ENCODE data around the gene C7orf33. TPM values are rescaled to one million over a fixed set of nuclear protein-coding genes. Genes with fewer than 3 reads are reported as not detected.
"Not testable (repeated sequence)": the region's sequence is repeated elsewhere in the genome, so short reads cannot be mapped to it uniquely, and the experiment has no call there.

C7orf33 gene
- total RNA-seq, 4 donors from 2014 or later, result not detected

DNA sequence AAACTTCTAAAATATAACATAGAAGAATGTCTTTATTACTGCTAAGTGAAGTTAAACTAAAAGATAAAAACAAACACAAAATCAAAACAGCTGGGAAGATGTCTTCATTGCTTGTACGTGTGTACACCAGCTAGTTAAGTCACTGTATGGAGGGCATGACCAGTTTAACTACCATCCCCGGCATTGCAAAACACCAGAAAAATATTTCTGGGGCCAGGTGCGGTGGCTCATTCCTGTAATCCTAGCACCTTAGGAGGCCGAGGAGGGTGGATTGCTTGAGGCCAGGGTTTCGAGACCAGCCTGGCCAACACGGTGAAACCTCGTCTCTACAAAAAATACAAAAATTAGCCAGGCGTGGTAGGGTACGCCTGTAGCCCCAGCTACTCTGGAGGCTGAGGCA is 19.2 kb upstream of the C7orf33 start:
- WGBS, 2 donors, result 79 to 83% methylated on average over 9 of the region's 9 CpGs
- Histone ChIP-seq H3K4me3 (replicated peaks in 1 of 3) (no peak overlapping the region), H3K4me1 (no peaks in the 10 kb centered on the region), H3K9me3 (no peaks in the 10 kb centered on the region), H3K36me3 (no peaks in the 10 kb centered on the region), H3K27ac (no peak overlapping the region), H3K27me3 (no peaks in the 10 kb centered on the region)
- TF ChIP-seq POLR2A (IDR thresholded peaks at IDR 0.05), result no peak
- TF ChIP-seq, protein P1, sequence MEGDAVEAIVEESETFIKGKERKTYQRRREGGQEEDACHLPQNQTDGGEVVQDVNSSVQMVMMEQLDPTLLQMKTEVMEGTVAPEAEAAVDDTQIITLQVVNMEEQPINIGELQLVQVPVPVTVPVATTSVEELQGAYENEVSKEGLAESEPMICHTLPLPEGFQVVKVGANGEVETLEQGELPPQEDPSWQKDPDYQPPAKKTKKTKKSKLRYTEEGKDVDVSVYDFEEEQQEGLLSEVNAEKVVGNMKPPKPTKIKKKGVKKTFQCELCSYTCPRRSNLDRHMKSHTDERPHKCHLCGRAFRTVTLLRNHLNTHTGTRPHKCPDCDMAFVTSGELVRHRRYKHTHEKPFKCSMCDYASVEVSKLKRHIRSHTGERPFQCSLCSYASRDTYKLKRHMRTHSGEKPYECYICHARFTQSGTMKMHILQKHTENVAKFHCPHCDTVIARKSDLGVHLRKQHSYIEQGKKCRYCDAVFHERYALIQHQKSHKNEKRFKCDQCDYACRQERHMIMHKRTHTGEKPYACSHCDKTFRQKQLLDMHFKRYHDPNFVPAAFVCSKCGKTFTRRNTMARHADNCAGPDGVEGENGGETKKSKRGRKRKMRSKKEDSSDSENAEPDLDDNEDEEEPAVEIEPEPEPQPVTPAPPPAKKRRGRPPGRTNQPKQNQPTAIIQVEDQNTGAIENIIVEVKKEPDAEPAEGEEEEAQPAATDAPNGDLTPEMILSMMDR (IDR thresholded peaks at IDR 0.05), result no peak
- no peak for DNase-seq
- intact Hi-C loops (cut with DNase I), result no loop called here

DNA sequence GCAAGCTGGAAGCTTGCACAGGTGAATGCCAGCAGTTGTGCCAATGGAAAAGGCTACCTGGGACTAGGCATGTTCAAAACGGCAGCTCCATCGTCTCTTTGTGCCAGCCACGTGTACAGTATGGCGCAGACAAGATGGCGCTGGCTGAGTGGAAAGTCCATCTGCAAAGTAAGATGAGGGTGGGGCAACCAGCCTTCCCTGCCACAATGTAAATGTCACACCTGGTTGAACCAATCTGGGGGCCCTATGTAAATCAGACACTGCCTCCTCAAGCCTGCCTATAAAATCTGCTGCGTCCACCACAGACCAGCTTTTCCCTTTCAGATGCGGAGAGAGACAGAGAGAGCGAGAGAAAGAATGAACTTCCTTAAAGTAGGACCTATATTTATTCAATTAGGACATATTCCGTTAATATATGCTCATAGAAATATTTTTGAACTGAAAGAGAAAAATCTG is 18.5 kb upstream of the C7orf33 start:
- WGBS, 2 donors, result 87 to 95% methylated on average over 9 of the region's 9 CpGs
- Histone ChIP-seq H3K27ac (no peak overlapping the region), H3K4me1 (no peaks in the 10 kb centered on the region), H3K36me3 (no peaks in the 10 kb centered on the region), H3K9me3 (no peaks in the 10 kb centered on the region), H3K27me3 (no peaks in the 10 kb centered on the region), H3K4me3 (replicated peaks in 1 of 3) (no peak overlapping the region)
- no peak for TF ChIP-seq POLR2A (IDR thresholded peaks at IDR 0.05)
- TF ChIP-seq, protein P1 (IDR thresholded peaks at IDR 0.05), result no peak
- no peak for DNase-seq
- intact Hi-C loops (cut with DNase I), result no loop called here

DNA sequence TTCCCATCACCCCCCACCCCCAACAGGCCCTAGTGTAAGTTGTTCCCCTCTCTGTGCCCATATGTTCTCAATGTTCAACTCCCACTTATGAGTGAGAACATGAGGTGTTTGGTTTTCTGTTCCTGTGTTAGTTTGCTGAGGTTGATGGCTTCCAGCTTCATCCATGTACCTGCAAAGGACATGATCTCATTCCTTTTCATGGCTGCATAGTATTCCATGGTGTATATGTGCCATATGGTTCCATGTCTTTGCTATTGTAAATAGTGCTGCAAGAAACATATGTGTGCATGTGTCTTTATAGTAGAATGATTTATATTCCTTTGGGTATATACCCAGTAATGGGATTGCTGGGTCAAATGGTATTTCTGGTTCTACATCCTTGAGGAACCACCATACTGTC is 17.0 kb upstream of the C7orf33 start:
- H3K27me3 ChIP-seq; H3K27ac ChIP-seq; intact Hi-C loops (cut with DNase I); H3K4me3 ChIP-seq (replicated peaks in 1 of 3); H3K9me3 ChIP-seq; H3K36me3 ChIP-seq; DNase-seq; H3K4me1 ChIP-seq: not testable (repeated sequence)

DNA sequence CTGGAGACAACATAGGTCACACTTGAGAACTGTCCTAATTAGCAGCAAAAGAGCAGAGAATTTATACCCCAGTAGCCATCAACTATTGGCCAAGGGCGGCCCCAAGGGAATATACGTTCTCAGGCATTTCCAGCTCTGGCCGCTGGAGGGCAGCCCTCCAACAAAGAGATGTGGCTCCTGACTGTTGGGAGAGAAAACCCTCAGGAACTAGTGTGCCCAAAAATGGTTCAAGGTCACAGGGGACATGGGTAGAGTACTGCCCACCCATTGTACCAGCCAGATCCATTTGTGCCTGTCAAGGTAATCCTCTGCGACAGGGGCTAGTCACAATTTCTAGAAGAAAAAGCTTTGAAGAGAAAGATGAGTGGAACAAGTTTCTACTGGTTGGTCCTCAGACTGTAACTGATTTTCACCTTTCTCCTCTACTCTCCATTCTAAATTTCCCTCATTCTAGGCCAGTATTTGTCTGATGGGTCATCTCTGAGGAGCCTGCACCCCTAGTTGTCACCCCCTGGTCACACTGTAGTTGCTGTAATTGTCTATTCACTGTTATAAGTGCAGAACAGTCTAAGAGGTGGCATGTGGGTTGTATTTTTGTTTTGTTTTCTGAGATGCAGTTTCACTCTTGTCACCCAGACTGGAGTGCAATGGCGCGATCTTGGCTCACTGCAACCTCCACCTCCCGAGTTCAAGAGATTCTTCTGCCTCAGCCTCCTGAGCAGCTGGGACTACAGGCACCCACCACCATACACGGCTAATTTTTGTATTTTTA is 14.7 kb upstream of the C7orf33 start:
- no peaks in the 10 kb centered on the region for H3K36me3 ChIP-seq
- DNase-seq, result peak; percentile 69 to 76
- no peaks in the 10 kb centered on the region for H3K9me3 ChIP-seq
- H3K4me3 ChIP-seq (replicated peaks in 1 of 3), result no peak overlapping the region
- intact Hi-C loops (cut with DNase I), result loop anchor here (5.0 kb wide), 1 partner anchor 386 kb away; no protein-coding TSS in a partner anchor
- H3K27ac ChIP-seq, result no peak overlapping the region
- TF ChIP-seq, protein P1 (IDR thresholded peaks at IDR 0.05), result peak in 5 of 6 experiments; percentile 59 to 83 (median 73)
- no peak for TF ChIP-seq POLR2A (IDR thresholded peaks at IDR 0.05)
- WGBS, 2 donors, result 46 to 47% methylated on average over 8 of the region's 8 CpGs
- H3K4me1 ChIP-seq, result no peaks in the 10 kb centered on the region
- no peaks in the 10 kb centered on the region for H3K27me3 ChIP-seq

DNA sequence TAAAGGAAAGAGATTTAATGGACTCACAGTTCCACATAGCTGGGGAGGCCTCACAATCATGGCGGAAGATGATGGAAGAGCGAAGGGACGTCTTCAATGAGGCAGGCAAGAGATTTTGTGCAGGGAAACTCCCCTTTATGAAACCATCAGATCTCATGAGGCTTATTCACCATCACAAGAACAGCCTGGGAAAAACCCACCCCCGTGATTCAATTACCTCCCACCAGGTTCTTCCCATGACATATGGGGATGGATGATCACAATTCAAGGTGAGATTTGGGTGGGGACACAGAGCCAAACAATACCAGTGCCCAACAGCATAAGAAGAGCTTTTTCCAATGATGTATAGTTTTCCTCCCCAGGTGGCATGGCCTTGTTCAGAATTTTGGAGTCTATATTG is 11.2 kb upstream of the C7orf33 start:
- no peak for DNase-seq
- no peak overlapping the region for H3K27ac ChIP-seq
- TF ChIP-seq POLR2A (IDR thresholded peaks at IDR 0.05), result no peak
- TF ChIP-seq, protein P1 (IDR thresholded peaks at IDR 0.05), result no peak
- H3K36me3 ChIP-seq, result no peaks in the 10 kb centered on the region
- WGBS, 2 donors, result 91 to 96% methylated on average over 4 of the region's 4 CpGs
- H3K9me3 ChIP-seq, result no peaks in the 10 kb centered on the region
- intact Hi-C loops (cut with DNase I), result loop anchor here (5.0 kb wide), 1 partner anchor 383 kb away; no protein-coding TSS in a partner anchor
- H3K27me3 ChIP-seq, result no peaks in the 10 kb centered on the region
- H3K4me1 ChIP-seq, result no peaks in the 10 kb centered on the region
- H3K4me3 ChIP-seq (replicated peaks in 1 of 3), result no peak overlapping the region
